HCT116 (cell line): ENCODE measurements around the gene FAM83F. TPM values are rescaled to one million over a fixed set of nuclear protein-coding genes. Genes with fewer than 3 reads are reported as not detected.

Experiments
- ATAC-seq: fragments of 200-7000 bp; cut with Tn5 transposase; 2 replicates; pipeline ENCODE4 v1.9.1; 2020; ENCODE audit warnings: mild to moderate bottlenecking, moderate library complexity
- BruUV-seq: library from RNA; stranded (reverse); fragments of 400-500 nt; replicated peaks from 2 replicates; lab custom pipeline; 2021; lab: Mats Ljungman, UMichigan
- CTCF ChIA-PET: fragments of 300-600 bp; sonication (Branson Sonifier 250); formaldehyde crosslinking; loops from one replicate; lab custom pipeline; 2021; ENCODE audit warnings: antibody characterized with exemption; lab: Charles Lee
- POLR2A ChIA-PET: fragments of 300-600, 350-600 bp; sonication (Branson Sonifier 250); formaldehyde crosslinking; loops from one replicate; lab custom pipeline; 2021; ENCODE audit warnings: antibody characterized with exemption; lab: Charles Lee
- RAD21 ChIA-PET, 2 experiments: fragments of 300-600 bp; sonication (Branson Sonifier 250); formaldehyde crosslinking; loops; one replicate each; lab custom pipeline; 2023; ENCODE audit warnings: low total read pairs in 2 of 2; ENCODE audit not compliant: uncharacterized antibody in 2 of 2, unreplicated experiment in 2 of 2, low non-redundant PET in 1 of 2; lab: Charles Lee
- DNase-seq: peaks from one replicate; pipeline ENCODE4 v3.0.0-alpha.2; 2010; ENCODE audit warnings: low read depth, low spot score
- H2AFZ ChIP-seq: fragments of 200-600 bp; shearing (Covaris generic), sonication (generic); 2 replicates; pipeline ENCODE4 v1.6.1; 2017; ENCODE audit warnings: low read depth, mixed run types, mixed read lengths, antibody characterized with exemption, low read length; ENCODE audit not compliant: poor library complexity, severe bottlenecking
- H3K27ac ChIP-seq: 2 replicates; pipeline ENCODE4 v1.5.1; 2012; ENCODE audit warnings: low read depth, low read length
- H3K27me3 ChIP-seq: fragments of 200-600 bp; sonication (generic); 2 replicates; pipeline ENCODE4 v1.6.1; 2016; ENCODE audit warnings: mixed run types, low read length, mixed read lengths; ENCODE audit not compliant: insufficient read depth
- H3K36me3 ChIP-seq, 2 experiments: fragments of 200-500 bp in 1 of 2; fragments of 200-600 bp in 1 of 2; sonication (Bioruptor generic) in 1 of 2; sonication (generic) in 1 of 2; 2 replicates each; pipeline versions ENCODE4 v1.5.1 to v1.6.1; 2014 to 2016; ENCODE audit warnings: low read length in 2 of 2, inconsistent platforms in 1 of 2, mixed read lengths in 1 of 2, mixed run types in 1 of 2; ENCODE audit not compliant: insufficient read depth in 2 of 2, control insufficient read depth in 1 of 2
- H3K4me1 ChIP-seq, 2 experiments: fragments of 200-600 bp in 1 of 2; sonication (generic) in 1 of 2; 2 replicates each; pipeline versions ENCODE4 v1.5.1 to v1.6.1; 2012 to 2017; ENCODE audit warnings: low read length in 2 of 2, inconsistent platforms in 1 of 2, mild to moderate bottlenecking in 1 of 2, mixed read lengths in 1 of 2, mixed run types in 1 of 2, moderate library complexity in 1 of 2; ENCODE audit not compliant: insufficient read depth in 2 of 2, control insufficient read depth in 1 of 2
- H3K4me2 ChIP-seq: fragments of 200-600 bp; sonication (generic); 2 replicates; pipeline ENCODE4 v1.6.1; 2017; ENCODE audit warnings: mixed run types, low read length, mixed read lengths
- H3K4me3 ChIP-seq, 2 experiments: fragments of 200-600 bp in 1 of 2; sonication (generic) in 1 of 2; replicated peaks in 1 of 2; 2 replicates each; pipeline ENCODE4 v1.5.1; 2011 to 2016; ENCODE audit warnings: low read length in 2 of 2, control low read depth in 1 of 2, low read depth in 1 of 2, mild to moderate bottlenecking in 1 of 2, mixed read lengths in 1 of 2, mixed run types in 1 of 2
- H3K79me2 ChIP-seq: fragments of 200-600 bp; sonication (generic); 2 replicates; pipeline ENCODE4 v1.6.1; 2017; ENCODE audit warnings: mild to moderate bottlenecking, mixed run types, low read length, moderate library complexity, mixed read lengths; ENCODE audit not compliant: insufficient read depth
- H3K9ac ChIP-seq: fragments of 200-600 bp; sonication (generic); 2 replicates; pipeline ENCODE4 v1.6.1; 2016; ENCODE audit warnings: low read length, mixed read lengths
- H3K9me2 ChIP-seq: fragments of 200-600 bp; sonication (generic), shearing (Covaris generic); 2 replicates; pipeline ENCODE4 v1.6.1; 2017; ENCODE audit warnings: mixed run types, mild to moderate bottlenecking, moderate library complexity; ENCODE audit not compliant: insufficient read depth
- H3K9me3 ChIP-seq, 2 experiments: fragments of 200-500 bp in 1 of 2; fragments of 200-600 bp in 1 of 2; sonication (Bioruptor generic) in 1 of 2; sonication (generic) in 1 of 2; 2 replicates each; pipeline ENCODE4 v1.6.1; 2014 to 2017; ENCODE audit warnings: low read length in 2 of 2, mixed read lengths in 2 of 2, inconsistent platforms in 1 of 2, low read depth in 1 of 2, mild to moderate bottlenecking in 1 of 2, mixed run types in 1 of 2, moderate library complexity in 1 of 2; ENCODE audit not compliant: control insufficient read depth in 1 of 2, insufficient read depth in 1 of 2
- H4K20me1 ChIP-seq: fragments of 200-600 bp; sonication (generic), shearing (Covaris generic); 2 replicates; pipeline ENCODE4 v1.6.1; 2017; ENCODE audit warnings: mixed run types, mild to moderate bottlenecking, moderate library complexity; ENCODE audit not compliant: insufficient read depth
- CEBPB ChIP-seq: IDR thresholded peaks from 2 replicates; pipeline ENCODE4 v1.6.1; 2012; ENCODE audit warnings: low read depth
- EGR1 ChIP-seq: IDR thresholded peaks from 2 replicates; pipeline ENCODE4 v1.6.1; 2012; ENCODE audit warnings: low read depth
- EZH2phosphoT487 ChIP-seq: fragments of 200-600 bp; IDR thresholded peaks from 2 replicates; pipeline ENCODE4 v1.6.1; 2018; ENCODE audit warnings: antibody characterized with exemption, borderline replicate concordance
- FOSL1 ChIP-seq: IDR thresholded peaks from 2 replicates; pipeline ENCODE4 v1.6.1; 2012; ENCODE audit warnings: low read depth
- JUND ChIP-seq: IDR thresholded peaks from 2 replicates; pipeline ENCODE4 v1.6.1; 2012
- POLR2A ChIP-seq: IDR thresholded peaks from 2 replicates; pipeline ENCODE4 v1.7.0; 2011; ENCODE audit warnings: borderline replicate concordance; ENCODE audit not compliant: insufficient read depth, insufficient read length; ENCODE audit errors: extremely low read depth
- POLR2AphosphoS5 ChIP-seq: IDR thresholded peaks from 2 replicates; pipeline ENCODE4 v1.6.1; 2011; ENCODE audit warnings: mild to moderate bottlenecking, low read depth, low read length, moderate library complexity
- SIN3A ChIP-seq: IDR thresholded peaks from 2 replicates; pipeline ENCODE4 v1.6.1; 2012; ENCODE audit warnings: low read depth
- SP1 ChIP-seq: IDR thresholded peaks from 2 replicates; pipeline ENCODE4 v1.6.1; 2012; ENCODE audit warnings: low read depth
- SRF ChIP-seq: IDR thresholded peaks from 2 replicates; pipeline ENCODE4 v1.6.1; 2012; ENCODE audit warnings: low read depth
- ZFX ChIP-seq: fragments of 450-650 bp; IDR thresholded peaks from 2 replicates; pipeline ENCODE4 v1.6.1; 2017
- ZNF274 ChIP-seq: fragments of 200-500 bp; sonication (Bioruptor generic); IDR thresholded peaks from 2 replicates; pipeline ENCODE4 v1.6.1; 2014; ENCODE audit warnings: mild to moderate bottlenecking, low read depth, low read length, inconsistent platforms
- intact Hi-C: fragments of 100-400 bp; cut with micrococcal nuclease; formaldehyde crosslinking; loops from 2 replicates; pipeline ENCODE4 v1.10.0; 2022
- total RNA-seq: library from RNA; stranded (reverse); gene quantifications from one replicate; pipeline ENCODE4 v1.2.1, GENCODE V29; 2021; ENCODE audit not compliant: unreplicated experiment
- TF ChIP-seq, protein P1 (sequence below): IDR thresholded peaks from 2 replicates; pipeline ENCODE4 v1.6.1; 2012
- TF ChIP-seq, protein P2 (sequence below): IDR thresholded peaks from 2 replicates; pipeline ENCODE4 v1.6.1; 2011; ENCODE audit warnings: mild to moderate bottlenecking, low read length, moderate library complexity; ENCODE audit not compliant: insufficient replicate concordance; ENCODE audit errors: extremely low read depth
- TF ChIP-seq, protein P3 (sequence below): IDR thresholded peaks from 2 replicates; pipeline ENCODE4 v1.6.1; 2012; ENCODE audit warnings: low read depth

FAM83F gene
- total RNA-seq, 1 experiment from 2014 or later, result 24.5 TPM

DNA sequence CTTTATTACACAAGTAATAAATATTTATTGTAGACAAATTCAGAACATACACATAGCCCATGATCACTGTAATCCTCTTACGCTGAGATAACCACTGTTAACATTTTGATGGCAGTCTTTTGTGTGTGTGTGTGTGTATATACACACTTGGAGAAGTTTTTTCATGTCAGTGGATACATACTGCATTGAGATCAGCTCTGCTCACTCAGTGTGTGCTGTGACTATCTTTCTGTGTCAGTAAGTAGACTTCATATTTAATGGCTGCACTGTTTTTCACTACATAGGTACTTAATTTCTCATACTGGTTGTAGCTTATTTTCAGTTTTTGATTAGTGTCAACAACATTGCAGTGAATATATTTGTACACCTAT, 82.9 kb downstream of the FAM83F start:
- H3K27ac ChIP-seq, result no peak overlapping the region
- POLR2A ChIA-PET, result no interaction called here
- no TSS peak for BruUV-seq

More for the DNA sequence above, 82.9 kb downstream of the FAM83F start:
- Histone ChIP-seq H3K4me2 (no peak overlapping the region), H3K79me2 (no peaks in the 10 kb centered on the region), H3K27me3 (no peaks in the 10 kb centered on the region), H3K9me2 (no peaks in the 10 kb centered on the region), H4K20me1 (no peaks in the 10 kb centered on the region), H2AFZ (no peak overlapping the region), H3K9ac (no peak overlapping the region), H3K9me3 (no peaks in the 10 kb centered on the region), H3K36me3 (no peaks in the 10 kb centered on the region)
- intact Hi-C loops, result no loop called here
- ATAC-seq (no peak), DNase-seq (no peak)
- CTCF ChIA-PET, result no interaction called here
- TF ChIP-seq ZNF274 (no peak), SP1 (no peak), FOSL1 (no peak), POLR2A (no peak), POLR2AphosphoS5 (no peak), SRF (no peak), EZH2phosphoT487 (no peak), EGR1 (no peak), CEBPB (no peak), ZFX (no peak), JUND (no peak), SIN3A (no peak)
- TF ChIP-seq, protein P1, sequence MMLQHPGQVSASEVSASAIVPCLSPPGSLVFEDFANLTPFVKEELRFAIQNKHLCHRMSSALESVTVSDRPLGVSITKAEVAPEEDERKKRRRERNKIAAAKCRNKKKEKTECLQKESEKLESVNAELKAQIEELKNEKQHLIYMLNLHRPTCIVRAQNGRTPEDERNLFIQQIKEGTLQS, result no peak
- TF ChIP-seq, protein P2, sequence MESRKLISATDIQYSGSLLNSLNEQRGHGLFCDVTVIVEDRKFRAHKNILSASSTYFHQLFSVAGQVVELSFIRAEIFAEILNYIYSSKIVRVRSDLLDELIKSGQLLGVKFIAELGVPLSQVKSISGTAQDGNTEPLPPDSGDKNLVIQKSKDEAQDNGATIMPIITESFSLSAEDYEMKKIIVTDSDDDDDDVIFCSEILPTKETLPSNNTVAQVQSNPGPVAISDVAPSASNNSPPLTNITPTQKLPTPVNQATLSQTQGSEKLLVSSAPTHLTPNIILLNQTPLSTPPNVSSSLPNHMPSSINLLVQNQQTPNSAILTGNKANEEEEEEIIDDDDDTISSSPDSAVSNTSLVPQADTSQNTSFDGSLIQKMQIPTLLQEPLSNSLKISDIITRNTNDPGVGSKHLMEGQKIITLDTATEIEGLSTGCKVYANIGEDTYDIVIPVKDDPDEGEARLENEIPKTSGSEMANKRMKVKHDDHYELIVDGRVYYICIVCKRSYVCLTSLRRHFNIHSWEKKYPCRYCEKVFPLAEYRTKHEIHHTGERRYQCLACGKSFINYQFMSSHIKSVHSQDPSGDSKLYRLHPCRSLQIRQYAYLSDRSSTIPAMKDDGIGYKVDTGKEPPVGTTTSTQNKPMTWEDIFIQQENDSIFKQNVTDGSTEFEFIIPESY, result no peak
- TF ChIP-seq, protein P3, sequence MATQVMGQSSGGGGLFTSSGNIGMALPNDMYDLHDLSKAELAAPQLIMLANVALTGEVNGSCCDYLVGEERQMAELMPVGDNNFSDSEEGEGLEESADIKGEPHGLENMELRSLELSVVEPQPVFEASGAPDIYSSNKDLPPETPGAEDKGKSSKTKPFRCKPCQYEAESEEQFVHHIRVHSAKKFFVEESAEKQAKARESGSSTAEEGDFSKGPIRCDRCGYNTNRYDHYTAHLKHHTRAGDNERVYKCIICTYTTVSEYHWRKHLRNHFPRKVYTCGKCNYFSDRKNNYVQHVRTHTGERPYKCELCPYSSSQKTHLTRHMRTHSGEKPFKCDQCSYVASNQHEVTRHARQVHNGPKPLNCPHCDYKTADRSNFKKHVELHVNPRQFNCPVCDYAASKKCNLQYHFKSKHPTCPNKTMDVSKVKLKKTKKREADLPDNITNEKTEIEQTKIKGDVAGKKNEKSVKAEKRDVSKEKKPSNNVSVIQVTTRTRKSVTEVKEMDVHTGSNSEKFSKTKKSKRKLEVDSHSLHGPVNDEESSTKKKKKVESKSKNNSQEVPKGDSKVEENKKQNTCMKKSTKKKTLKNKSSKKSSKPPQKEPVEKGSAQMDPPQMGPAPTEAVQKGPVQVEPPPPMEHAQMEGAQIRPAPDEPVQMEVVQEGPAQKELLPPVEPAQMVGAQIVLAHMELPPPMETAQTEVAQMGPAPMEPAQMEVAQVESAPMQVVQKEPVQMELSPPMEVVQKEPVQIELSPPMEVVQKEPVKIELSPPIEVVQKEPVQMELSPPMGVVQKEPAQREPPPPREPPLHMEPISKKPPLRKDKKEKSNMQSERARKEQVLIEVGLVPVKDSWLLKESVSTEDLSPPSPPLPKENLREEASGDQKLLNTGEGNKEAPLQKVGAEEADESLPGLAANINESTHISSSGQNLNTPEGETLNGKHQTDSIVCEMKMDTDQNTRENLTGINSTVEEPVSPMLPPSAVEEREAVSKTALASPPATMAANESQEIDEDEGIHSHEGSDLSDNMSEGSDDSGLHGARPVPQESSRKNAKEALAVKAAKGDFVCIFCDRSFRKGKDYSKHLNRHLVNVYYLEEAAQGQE, result no peak
- TF ChIP-seq, all 23 proteins: peak for 0
- no peaks in the 10 kb centered on the region for H3K4me1 ChIP-seq
- RAD21 ChIA-PET, result no interaction called here
- no peak overlapping the region for H3K4me3 ChIP-seq
